Mesenchymal stem cell (in vitro differentiated cells and primary cell): ENCODE results near the gene SMTNL1.

Experiments
- DNase-seq: peaks from one replicate; pipeline ENCODE4 v3.0.0-alpha.2; 2013
- H2AFZ ChIP-seq: one replicate; pipeline ENCODE4 v1.6.1; 2013; ENCODE audit warnings: low read depth, mild to moderate bottlenecking, control low read depth, inconsistent platforms, low read length, moderate library complexity
- H2AK5ac ChIP-seq: 2 replicates; pipeline ENCODE4 v1.6.1; 2013; ENCODE audit warnings: low read length, moderate library complexity, mild to moderate bottlenecking, inconsistent platforms; ENCODE audit not compliant: severe bottlenecking
- H2BK120ac ChIP-seq: one replicate; pipeline ENCODE4 v1.6.1; 2013; ENCODE audit warnings: low read depth, mild to moderate bottlenecking, inconsistent platforms, low read length, moderate library complexity
- H2BK12ac ChIP-seq, 2 experiments: one replicate each; pipeline ENCODE4 v1.6.1; 2013; ENCODE audit warnings: inconsistent platforms in 2 of 2, low read length in 2 of 2, mild to moderate bottlenecking in 2 of 2, moderate library complexity in 2 of 2, control low read depth in 1 of 2
- H2BK15ac ChIP-seq: one replicate; pipeline ENCODE4 v1.6.1; 2013; ENCODE audit warnings: mild to moderate bottlenecking, low read depth, inconsistent platforms; ENCODE audit not compliant: poor library complexity, severe bottlenecking
- H2BK5ac ChIP-seq: 2 replicates; pipeline ENCODE4 v1.6.1; 2013; ENCODE audit warnings: low read depth, mild to moderate bottlenecking, low read length, control low read depth, inconsistent platforms; ENCODE audit not compliant: poor library complexity, severe bottlenecking
- H3K14ac ChIP-seq, 2 experiments: one replicate each; pipeline ENCODE4 v1.6.1; 2013; ENCODE audit warnings: inconsistent platforms in 2 of 2, low read length in 2 of 2, control low read depth in 1 of 2, mild to moderate bottlenecking in 1 of 2, moderate library complexity in 1 of 2
- H3K18ac ChIP-seq, 2 experiments: one replicate each; pipeline ENCODE4 v1.6.1; 2013; ENCODE audit warnings: inconsistent platforms in 2 of 2, low read length in 2 of 2, control low read depth in 1 of 2, low read depth in 1 of 2, mild to moderate bottlenecking in 1 of 2
- H3K23ac ChIP-seq, 2 experiments: one replicate each; pipeline ENCODE4 v1.6.1; 2013; ENCODE audit warnings: inconsistent platforms in 2 of 2, low read length in 2 of 2, mild to moderate bottlenecking in 2 of 2, moderate library complexity in 2 of 2, control low read depth in 1 of 2
- H3K27ac ChIP-seq: 2 replicates; pipeline ENCODE4 v1.5.1; 2013; ENCODE audit warnings: mild to moderate bottlenecking, moderate library complexity, low read length, control low read depth, inconsistent platforms; ENCODE audit not compliant: poor library complexity, severe bottlenecking
- H3K27me3 ChIP-seq, 2 experiments: 2 replicates each; pipeline versions ENCODE4 v1.6.1 to v1.7.0; 2013; ENCODE audit warnings: low read length in 2 of 2, mild to moderate bottlenecking in 2 of 2, moderate library complexity in 2 of 2, control low read depth in 1 of 2, inconsistent platforms in 1 of 2; ENCODE audit not compliant: control insufficient read depth in 1 of 2, insufficient read depth in 1 of 2
- H3K36me3 ChIP-seq, 2 experiments: 2 replicates each; pipeline versions ENCODE4 v1.6.1 to v1.7.0; 2013; ENCODE audit warnings: low read length in 2 of 2, control low read depth in 1 of 2, inconsistent platforms in 1 of 2, low read depth in 1 of 2, mild to moderate bottlenecking in 1 of 2; ENCODE audit not compliant: insufficient read depth in 2 of 2, control insufficient read depth in 1 of 2
- H3K4ac ChIP-seq, 2 experiments: one replicate each; pipeline ENCODE4 v1.6.1; 2013; ENCODE audit warnings: inconsistent platforms in 2 of 2, low read length in 2 of 2, mild to moderate bottlenecking in 2 of 2, moderate library complexity in 2 of 2, control low read depth in 1 of 2, low read depth in 1 of 2
- H3K4me1 ChIP-seq: 2 replicates; pipeline ENCODE4 v1.6.1; 2013; ENCODE audit warnings: low read depth, low read length, control low read depth; ENCODE audit not compliant: control insufficient read depth, insufficient read depth
- H3K4me2 ChIP-seq: 2 replicates; pipeline ENCODE4 v1.6.1; 2013; ENCODE audit warnings: low read length, mild to moderate bottlenecking, inconsistent platforms; ENCODE audit not compliant: poor library complexity, severe bottlenecking
- H3K4me3 ChIP-seq, 2 experiments: 2 replicates each; pipeline versions ENCODE4 v1.5.1 to v1.7.0; 2013; ENCODE audit warnings: low read length in 2 of 2, mild to moderate bottlenecking in 2 of 2, control low read depth in 1 of 2, low read depth in 1 of 2; ENCODE audit not compliant: insufficient read depth in 1 of 2
- H3K79me1 ChIP-seq: replicated peaks from 2 replicates; pipeline ENCODE4 v1.6.1; 2013; ENCODE audit warnings: mild to moderate bottlenecking, control low read depth, low read length, inconsistent platforms; ENCODE audit not compliant: poor library complexity, severe bottlenecking
- H3K9ac ChIP-seq: 2 replicates; pipeline ENCODE4 v1.7.0; 2013; ENCODE audit warnings: mild to moderate bottlenecking, low read length, moderate library complexity
- H3K9me3 ChIP-seq: 2 replicates; pipeline ENCODE4 v1.7.0; 2013; ENCODE audit warnings: mild to moderate bottlenecking, low read length; ENCODE audit not compliant: control insufficient read depth
- H4K8ac ChIP-seq: one replicate; pipeline ENCODE4 v1.6.1; 2013; ENCODE audit warnings: inconsistent platforms, mild to moderate bottlenecking, low read length, moderate library complexity
- H4K91ac ChIP-seq: one replicate; pipeline ENCODE4 v1.6.1; 2013; ENCODE audit warnings: mild to moderate bottlenecking, low read length, inconsistent platforms
- WGBS: methylation state at CpG from one replicate; pipeline ENCODE4 v1.1.7; 2013; ENCODE audit warnings: mixed read lengths; 5-methylcytosine and 5-hydroxymethylcytosine counted together

Gene SMTNL1

DNA sequence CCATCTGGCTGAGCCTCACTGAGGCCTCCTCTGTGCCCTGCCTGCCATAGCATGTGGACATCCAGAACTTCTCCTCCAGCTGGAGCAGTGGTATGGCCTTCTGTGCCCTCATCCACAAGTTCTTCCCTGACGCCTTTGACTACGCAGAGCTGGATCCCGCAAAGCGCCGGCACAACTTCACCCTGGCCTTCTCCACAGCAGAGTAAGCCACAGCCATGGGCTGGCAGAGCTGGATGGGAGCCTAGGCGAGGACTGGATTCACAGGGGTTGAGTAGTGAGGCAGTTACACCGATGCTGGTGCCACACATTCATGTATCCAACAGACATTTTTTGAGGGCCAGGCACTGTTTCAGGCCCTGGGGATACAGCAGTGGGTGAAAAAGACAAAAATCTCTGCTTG lies 9.1 kb downstream of the SMTNL1 start:
- Histone ChIP-seq H4K91ac (no peak overlapping the region), H2AK5ac (no peak overlapping the region), H3K9me3 (no peaks in the 10 kb centered on the region), H3K4me1 (peaks cover 2% of the 10 kb centered on the region), H3K4me2 (no peak overlapping the region), H3K14ac (no peak overlapping the region), H4K8ac (no peak overlapping the region), H3K4ac (no peak overlapping the region), H2AFZ (no peak overlapping the region), H2BK12ac (no peak overlapping the region), H3K27me3 (peaks cover 5 to 18% of the 10 kb centered on the region in 2 experiments), H2BK15ac (no peak overlapping the region), H3K79me1 (no peaks in the 10 kb centered on the region), H3K23ac (no peak overlapping the region), H3K4me3 (no peak overlapping the region), H3K27ac (no peak overlapping the region), H2BK5ac (no peak overlapping the region), H2BK120ac (no peak overlapping the region), H3K9ac (no peak overlapping the region), H3K18ac (no peak overlapping the region), H3K36me3 (peaks cover 16 to 44% of the 10 kb centered on the region in 2 experiments)
- 94% methylated on average over 7 of the region's 7 CpGs for WGBS
- no peak for DNase-seq

DNA sequence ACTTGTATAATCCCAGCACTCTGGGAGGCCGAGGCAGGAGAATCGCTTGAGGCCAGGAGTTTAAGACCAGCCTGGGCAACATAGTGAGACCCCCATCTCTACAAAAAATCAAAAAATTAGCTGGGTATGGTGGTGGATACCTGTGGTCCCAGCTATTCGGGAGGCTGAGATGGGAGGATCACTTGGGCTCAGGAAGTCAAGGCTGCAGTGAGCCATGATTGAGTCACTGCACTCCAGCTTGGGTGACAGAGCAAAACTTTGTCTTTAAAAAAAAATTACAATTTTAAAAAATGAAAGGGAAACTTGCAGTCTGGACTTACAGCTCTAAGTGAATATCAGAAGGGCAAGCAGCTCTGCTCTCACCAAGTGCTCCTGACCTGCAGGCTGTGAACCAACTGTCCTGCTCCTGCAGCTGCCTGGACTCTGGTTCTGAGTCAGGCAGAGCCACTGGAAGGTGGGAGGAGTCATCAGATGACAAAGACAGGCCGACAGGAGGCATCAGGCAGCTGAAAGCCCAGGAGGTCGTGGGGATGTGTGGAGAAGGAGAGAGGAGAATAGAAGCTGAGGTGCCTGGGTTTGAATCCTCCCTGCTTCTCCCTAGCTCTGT lies 9.6 kb downstream of the SMTNL1 start:
- H4K91ac ChIP-seq = no peak overlapping the region
- peak overlapping the region; percentile 43 for H3K9ac ChIP-seq
- peak; percentile 60 for DNase-seq
- WGBS = 45% methylated on average over 4 of the region's 5 CpGs
- peaks cover 2% of the 10 kb centered on the region for H3K4me1 ChIP-seq
- no peak overlapping the region for H2AK5ac ChIP-seq
- H4K8ac ChIP-seq = no peak overlapping the region
- H3K23ac ChIP-seq = no peak overlapping the region
- no peak overlapping the region for H3K18ac ChIP-seq
- no peak overlapping the region for H2BK12ac ChIP-seq
- no peaks in the 10 kb centered on the region for H3K9me3 ChIP-seq
- H3K4me3 ChIP-seq = no peak overlapping the region
- H2BK15ac ChIP-seq = no peak overlapping the region
- H2BK120ac ChIP-seq = no peak overlapping the region
- H3K27me3 ChIP-seq = peaks cover 5 to 18% of the 10 kb centered on the region in 2 experiments
- no peak overlapping the region for H2AFZ ChIP-seq
- H3K36me3 ChIP-seq = peaks cover 20 to 49% of the 10 kb centered on the region in 2 experiments
- H3K79me1 ChIP-seq = no peaks in the 10 kb centered on the region
- no peak overlapping the region for H3K14ac ChIP-seq
- H2BK5ac ChIP-seq = no peak overlapping the region
- no peak overlapping the region for H3K4ac ChIP-seq
- H3K27ac ChIP-seq = no peak overlapping the region
- no peak overlapping the region for H3K4me2 ChIP-seq

DNA sequence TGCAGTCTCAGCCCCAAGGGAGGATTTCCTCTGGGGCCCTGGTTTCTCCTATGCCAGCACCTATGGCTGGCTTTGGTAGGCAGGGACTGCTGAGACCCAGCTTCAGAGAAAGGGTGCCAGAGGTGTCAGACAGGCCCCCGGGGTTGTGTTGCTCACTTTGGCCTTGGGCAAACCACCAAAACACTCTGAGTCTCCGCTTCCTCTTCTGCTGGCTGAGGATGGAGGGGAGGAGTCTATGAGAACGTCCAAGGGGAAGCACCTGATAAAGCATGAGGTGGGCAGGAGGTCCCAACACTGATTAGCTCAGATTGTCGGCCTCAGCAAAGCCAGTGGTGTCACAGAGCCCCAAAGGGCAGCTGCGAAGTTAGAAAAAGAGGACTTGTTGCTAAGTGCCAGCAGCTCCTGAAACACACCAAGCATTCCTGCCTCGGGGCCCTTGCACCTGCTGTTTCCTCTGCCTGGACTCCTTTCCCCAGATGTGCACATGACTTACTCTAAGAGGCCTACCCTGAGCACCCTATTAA lies 10.5 kb downstream of the SMTNL1 start:
- Histone ChIP-seq H2AFZ (no peak overlapping the region), H3K23ac (no peak overlapping the region), H2BK12ac (no peak overlapping the region), H3K9ac (peak overlapping the region; percentile 43), H3K4ac (no peak overlapping the region), H3K4me1 (peaks cover 2% of the 10 kb centered on the region), H3K27ac (no peak overlapping the region), H3K4me3 (no peak overlapping the region), H4K8ac (no peak overlapping the region), H3K14ac (no peak overlapping the region), H3K36me3 (peaks cover 27 to 58% of the 10 kb centered on the region in 2 experiments), H2BK120ac (no peak overlapping the region), H3K4me2 (no peak overlapping the region), H4K91ac (no peak overlapping the region), H3K9me3 (no peaks in the 10 kb centered on the region), H2AK5ac (no peak overlapping the region), H3K27me3 (peaks cover 2 to 9% of the 10 kb centered on the region in 2 experiments), H3K18ac (no peak overlapping the region), H3K79me1 (no peaks in the 10 kb centered on the region), H2BK15ac (no peak overlapping the region), H2BK5ac (no peak overlapping the region)
- DNase-seq = no peak
- WGBS = 88% methylated on average over 6 of the region's 6 CpGs

- WGBS = 95% methylated on average over 8 of the region's 8 CpGs
- no peak overlapping the region for H3K23ac ChIP-seq
- H3K9ac ChIP-seq = no peak overlapping the region
Measured at GRCh38 chr11:57549983-57550382, 12.6 kb downstream of the SMTNL1 start.

More at GRCh38 chr11:57549983-57550382, 12.6 kb downstream of the SMTNL1 start:
- Histone ChIP-seq H2BK120ac (no peak overlapping the region), H3K4ac (no peak overlapping the region), H4K91ac (no peak overlapping the region), H3K4me1 (peaks cover 2% of the 10 kb centered on the region), H3K9me3 (no peaks in the 10 kb centered on the region), H4K8ac (no peak overlapping the region), H2AK5ac (no peak overlapping the region), H3K4me3 (no peak overlapping the region), H2AFZ (no peak overlapping the region), H3K79me1 (no peaks in the 10 kb centered on the region), H2BK5ac (no peak overlapping the region), H3K27ac (no peak overlapping the region), H3K27me3 (no peaks in the 10 kb centered on the region), H3K18ac (no peak overlapping the region), H2BK15ac (no peak overlapping the region), H3K4me2 (no peak overlapping the region), H3K14ac (no peak overlapping the region), H2BK12ac (no peak overlapping the region), H3K36me3 (peaks cover 44 to 79% of the 10 kb centered on the region in 2 experiments)
- DNase-seq = no peak
